Stimulated activated CD4-positive, alpha-beta T cell treated with anti-CD3 and anti-CD28 coated beads, Interleukin-15, amount 100 ng/mL, for 48 hours (primary cell): ENCODE measurements around the gene CDK5R2.
A peak's percentile ranks its signal among the peaks of the same experiment; 100 is the strongest.

Source experiments
- DNase-seq, 2 donors: peaks; one replicate each; pipeline ENCODE4 v3.0.0-alpha.2; 2020; ENCODE audit warnings: low read depth in 2 of 2

Gene CDK5R2

GRCh38 chr2:219002395-219003266 is 43.2 kb downstream of the CDK5R2 start:
- peak in 1 of 2 donors; percentile 61 for DNase-seq

DNA sequence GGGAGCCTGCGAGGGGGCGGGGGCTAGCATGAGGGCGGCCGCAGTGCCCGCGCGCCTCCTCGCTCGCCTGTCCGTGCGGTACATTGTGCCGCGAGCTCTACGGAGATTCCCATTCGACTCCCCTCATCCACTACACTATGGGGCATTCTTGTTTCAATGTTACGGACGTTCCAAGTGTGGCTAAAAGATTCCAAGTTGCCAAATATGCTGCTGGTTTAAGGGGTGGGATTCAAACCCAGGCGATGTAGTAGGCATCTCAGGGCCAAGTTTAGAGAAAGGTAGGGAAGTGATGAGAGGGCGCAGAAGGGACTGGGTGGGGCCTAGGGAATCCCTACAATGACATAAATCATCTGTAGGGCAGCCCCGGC is 43.8 kb downstream of the CDK5R2 start:
- DNase-seq: no peak

GRCh38 chr2:219003979-219004378 is 44.5 kb downstream of the CDK5R2 start:
- DNase-seq: no peak

DNA sequence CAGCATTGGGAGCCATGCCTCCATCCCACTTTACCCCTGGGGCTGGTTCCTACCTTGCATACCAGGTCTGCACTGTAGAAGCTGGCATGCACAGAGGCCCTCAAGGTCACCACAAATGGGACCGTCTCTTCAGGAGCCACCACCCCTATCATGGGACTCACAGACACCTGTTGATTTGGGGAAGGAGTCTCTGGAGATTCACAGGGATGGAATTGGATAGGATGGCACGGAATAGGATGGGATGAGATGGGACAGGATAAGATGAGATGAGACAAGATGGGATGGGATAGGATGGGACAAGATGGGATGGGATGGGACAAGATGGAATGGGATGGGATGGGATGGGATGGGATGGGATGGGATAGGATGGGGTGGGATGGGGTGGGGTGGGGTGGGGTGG is 49.8 kb downstream of the CDK5R2 start:
- no peak for DNase-seq

DNA sequence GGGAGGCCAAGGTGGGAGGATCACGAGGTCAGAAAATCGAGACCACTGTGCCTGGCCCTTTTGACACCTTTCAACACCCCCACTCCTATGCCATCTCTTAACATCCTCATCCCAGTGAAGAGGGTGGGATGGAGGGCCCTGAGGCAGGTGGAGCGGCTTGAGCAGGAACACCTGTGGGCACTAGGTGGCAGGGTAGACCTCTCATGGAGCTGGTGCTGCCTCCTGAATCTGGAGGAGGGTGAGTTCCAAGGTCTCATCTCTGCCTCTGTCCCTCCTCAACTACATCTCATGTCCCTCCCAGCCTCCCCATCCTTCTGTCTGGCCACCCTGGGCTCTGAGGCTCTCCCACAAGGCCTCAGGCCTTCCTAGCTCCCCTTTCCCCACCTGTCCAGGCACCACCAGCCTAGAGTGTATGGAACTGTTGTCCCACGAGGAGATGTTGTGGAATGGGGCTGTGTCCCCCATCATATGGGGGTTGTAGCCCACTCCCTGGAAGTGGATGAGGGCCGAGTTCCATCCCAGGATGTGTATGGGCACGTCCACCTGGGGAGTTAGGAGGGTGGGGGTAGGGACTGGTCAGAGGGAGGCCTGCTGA is 50.8 kb downstream of the CDK5R2 start:
- no peak for DNase-seq

- no peak for DNase-seq
Observed at GRCh38 chr2:219010873-219011272, 51.4 kb downstream of the CDK5R2 start.
